DMS 273 (cell line): ENCODE results near the gene GLRA2.
A peak's percentile ranks its signal among the peaks of the same experiment; 100 is the strongest.

Experiments
- DNase-seq: peaks from one replicate; lab custom pipeline; 2025; ENCODE audit not compliant: unreplicated experiment; lab: John Stamatoyannopoulos, UW

The GLRA2 gene

DNA sequence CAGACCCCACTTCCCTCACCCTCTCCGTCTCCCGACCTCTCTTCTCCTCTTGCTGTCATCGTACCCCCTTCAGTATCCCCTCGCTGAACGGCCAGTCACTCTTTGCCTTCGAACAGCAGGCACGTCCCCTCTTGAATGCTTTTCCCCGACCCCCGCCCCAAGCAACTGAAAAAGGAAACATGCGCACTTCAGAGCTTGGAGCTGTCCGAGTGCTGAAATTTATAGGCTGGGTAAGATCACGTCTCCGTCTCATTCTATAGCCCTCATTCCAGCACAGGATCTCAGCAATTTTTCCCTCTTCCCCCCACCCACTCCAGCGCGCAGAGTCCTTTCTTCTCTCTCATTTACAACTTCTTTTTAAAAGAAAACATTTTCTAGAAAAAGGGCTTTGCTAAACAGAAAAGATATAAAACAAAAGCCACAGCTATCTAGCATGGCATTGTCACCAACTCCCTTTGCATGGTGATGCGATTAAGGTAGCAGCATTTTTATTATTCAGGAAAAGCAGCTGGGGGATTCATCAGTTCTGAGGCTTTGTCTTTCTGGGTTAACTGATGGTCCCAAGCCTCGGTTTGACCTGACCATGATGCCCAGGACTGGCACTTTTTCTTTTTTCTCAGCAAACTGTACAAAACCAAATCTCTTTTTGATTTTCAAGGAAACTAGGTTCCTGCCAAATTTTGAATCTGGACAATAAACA, at the start of gene GLRA2:
GLRA2 (plus strand) TSS at position 247 of the 700 bp plus-strand sequence. CDS start 522 bp downstream, outside the sequence.
- DNase-seq, result peak; percentile 15

DNA sequence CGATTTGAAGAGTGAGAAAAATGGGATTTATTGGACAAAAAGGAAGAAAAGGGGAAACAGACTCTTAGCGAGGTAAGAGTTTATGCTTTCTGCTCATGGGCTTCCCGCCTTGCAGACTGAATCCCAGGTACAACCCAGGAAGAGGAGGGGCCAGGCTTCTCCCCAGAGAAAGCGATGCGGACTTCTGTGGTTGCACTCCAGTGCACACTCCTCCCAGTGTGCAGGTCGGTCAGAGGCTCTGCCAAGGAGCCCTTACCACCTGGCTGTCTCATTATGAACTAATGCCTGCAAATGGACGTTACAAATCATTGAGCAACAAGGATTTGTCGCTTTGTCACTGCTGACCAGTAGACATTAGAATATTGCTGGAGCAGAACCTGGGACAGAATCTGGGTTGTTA, 39.9 kb upstream of the GLRA2 start:
- DNase-seq, result no peak

DNA sequence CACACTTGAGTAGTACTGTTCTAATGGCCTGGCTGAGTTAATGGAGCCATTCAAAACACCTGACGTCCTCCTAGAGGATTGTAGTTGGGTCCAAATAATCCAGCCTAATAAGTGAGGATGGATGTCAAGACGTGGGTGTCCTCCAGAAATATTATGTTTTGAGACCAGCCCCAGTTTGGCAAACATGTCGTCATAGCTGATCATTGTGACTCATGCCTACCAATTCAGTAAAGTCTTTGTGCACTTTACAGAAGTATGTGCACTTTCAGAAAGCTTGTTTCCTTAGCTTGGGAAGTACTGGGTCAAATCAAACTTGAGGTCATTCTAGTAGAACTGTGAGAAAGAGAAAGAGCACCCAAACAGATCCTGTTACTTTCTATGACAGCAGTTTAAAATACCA, 37.6 kb upstream of the GLRA2 start:
- DNase-seq, result no peak

DNA sequence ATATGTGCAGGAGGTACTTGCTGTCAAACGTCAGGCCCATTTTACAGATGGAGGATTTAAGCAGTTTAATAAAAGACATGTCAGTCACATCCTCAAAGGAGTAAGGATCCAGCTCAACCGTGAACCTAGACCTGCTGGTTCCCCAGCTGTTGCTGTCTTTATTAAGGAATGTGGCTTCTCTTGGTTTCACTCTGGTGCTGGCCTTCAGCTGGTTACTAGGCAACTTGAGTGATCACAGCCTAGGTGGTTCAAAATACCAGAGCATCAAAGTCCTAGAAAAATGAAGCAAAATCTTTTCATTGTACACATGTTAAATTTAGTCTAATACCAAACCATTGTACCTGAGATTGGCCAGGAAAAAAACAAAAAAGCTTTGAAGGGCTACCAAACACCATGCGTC, 32.7 kb upstream of the GLRA2 start:
- peak; percentile 36 for DNase-seq

DNA sequence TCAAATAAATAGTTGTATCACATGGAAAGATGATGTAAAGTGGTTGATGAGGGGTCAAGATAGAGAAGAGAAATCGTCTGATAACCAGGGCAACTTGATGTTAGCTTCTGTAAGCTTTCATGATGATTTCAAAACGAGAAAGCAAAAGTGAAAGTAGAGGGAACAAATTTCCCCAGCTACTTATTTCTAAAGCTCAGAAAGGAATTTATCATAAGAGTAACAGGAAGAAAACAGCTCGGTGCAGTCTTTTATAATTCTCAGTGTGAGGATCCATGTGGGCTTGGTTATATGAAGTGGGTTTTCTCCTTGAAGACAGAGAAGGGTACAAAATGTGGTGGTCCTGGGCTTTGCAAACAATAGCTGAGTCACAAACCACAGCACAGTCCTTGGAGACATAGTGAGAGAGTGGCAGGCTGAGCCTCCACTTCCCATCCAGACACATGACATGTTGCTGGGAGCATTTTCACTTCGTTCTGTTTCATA, 32.1 kb upstream of the GLRA2 start:
- peak; percentile 8 for DNase-seq

DNA sequence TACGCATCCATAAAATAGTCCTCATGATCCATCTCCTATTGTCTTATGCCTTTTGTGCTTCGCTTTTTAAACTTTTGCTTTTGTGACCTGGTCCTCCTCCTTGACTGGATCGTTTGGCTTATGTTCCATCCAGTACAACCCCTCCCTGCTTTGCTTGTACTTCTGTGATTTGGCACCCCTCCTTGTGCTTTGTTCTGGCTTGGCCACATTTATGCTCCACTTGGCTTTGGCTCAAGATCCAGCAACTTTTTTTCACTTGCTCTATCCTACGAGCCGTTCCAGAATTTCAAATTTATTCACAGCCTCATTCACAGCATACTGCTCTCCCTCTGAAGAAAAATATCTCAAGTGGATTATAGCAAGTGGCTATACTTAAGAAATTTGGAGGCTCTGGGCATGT, 28.0 kb upstream of the GLRA2 start:
- no peak for DNase-seq

DNA sequence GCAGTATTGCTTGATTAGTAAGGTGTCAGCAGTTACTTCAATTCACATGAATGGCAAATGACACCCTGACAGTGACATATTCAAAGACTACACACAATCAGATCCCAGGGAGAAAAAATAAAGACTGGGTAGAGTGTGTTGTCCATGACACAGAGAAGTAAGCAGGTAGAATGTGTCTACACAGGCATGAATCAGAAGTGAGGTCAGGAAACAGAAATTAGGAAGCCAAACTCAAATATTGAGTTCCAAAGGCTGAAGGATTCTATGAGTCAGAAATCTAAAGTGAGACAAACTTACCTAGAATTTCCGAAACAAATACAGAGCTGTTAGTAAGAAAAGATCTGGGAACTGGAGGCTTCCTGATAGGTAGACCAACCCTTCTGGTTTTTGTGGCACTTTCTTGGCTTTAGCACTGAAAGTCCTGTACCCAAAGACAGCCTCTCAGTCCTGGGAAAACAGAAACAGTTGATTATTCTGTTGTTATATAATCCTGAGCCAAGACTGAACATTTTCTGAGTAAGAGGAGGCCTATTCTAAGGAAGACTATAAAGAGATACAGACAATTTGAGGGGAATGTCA, 24.3 kb upstream of the GLRA2 start:
- no peak for DNase-seq

DNA sequence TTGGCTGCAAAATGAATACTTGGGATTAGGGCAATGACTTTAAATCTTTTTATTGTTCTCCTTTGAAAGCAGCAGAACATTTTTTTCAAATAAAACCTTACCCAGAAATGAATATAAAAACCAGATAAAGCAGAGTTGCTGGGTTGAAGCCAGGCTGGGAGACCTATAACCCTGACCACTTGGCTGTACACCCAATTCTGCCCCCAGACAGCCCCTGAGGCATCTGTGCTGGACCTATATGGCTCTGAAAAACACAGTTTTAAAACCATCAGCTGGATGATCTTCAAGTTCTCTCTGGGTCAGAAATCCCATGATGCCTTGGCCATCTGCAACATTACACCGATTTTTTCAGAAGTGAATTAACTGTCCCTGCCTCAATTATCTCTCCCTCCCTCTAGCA, 23.7 kb upstream of the GLRA2 start:
- no peak for DNase-seq

DNA sequence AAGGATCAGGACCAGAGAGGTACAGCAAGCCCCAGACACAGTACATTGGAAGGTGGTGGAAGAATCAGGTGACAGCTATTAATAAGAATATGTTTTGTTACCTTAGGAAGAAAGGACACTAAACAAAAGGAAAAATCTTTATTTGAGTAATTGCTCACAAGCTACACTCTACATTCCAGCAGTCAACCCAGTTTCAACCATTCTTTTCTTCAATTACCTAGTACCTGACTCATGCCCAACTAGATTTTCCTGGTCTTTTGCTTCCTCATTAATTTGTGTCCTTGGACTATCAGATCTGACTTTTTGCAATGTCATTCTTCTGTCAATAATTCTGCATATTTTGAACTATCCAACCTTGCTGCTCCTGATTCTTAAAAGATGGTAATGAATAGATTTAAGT, 22.5 kb upstream of the GLRA2 start:
- DNase-seq, result no peak

DNA sequence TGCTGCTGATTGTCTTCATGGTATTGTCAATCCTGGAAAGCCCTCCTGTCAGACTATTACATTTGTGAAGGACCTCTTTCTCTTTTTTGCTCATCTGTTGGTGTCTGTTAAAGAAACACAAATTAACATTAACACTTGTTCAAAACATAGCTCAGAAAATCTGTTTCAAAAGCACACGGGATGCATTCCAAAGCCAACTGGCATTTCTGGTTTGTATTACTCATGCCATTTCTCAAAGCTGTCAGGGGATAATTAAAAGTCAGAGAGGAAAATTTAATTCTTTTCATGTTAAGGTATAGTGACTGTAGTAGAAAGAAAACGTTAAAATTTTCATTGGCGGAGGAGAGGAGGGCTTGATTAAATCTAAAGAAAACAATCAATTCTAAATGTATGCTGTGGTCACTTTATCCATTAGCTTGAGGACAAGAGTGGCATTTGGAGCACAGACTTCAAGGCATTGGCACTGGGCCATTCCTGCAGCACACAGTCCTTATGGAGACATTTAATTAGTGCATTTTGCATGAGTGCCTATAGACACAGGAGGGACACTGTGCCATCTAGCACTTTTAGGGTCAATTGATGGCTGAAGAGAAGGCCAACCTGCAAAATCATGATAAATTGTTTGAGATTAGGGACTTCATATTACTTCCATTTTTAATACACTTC, 21.2 kb upstream of the GLRA2 start:
- peak; percentile 32 for DNase-seq

DNA sequence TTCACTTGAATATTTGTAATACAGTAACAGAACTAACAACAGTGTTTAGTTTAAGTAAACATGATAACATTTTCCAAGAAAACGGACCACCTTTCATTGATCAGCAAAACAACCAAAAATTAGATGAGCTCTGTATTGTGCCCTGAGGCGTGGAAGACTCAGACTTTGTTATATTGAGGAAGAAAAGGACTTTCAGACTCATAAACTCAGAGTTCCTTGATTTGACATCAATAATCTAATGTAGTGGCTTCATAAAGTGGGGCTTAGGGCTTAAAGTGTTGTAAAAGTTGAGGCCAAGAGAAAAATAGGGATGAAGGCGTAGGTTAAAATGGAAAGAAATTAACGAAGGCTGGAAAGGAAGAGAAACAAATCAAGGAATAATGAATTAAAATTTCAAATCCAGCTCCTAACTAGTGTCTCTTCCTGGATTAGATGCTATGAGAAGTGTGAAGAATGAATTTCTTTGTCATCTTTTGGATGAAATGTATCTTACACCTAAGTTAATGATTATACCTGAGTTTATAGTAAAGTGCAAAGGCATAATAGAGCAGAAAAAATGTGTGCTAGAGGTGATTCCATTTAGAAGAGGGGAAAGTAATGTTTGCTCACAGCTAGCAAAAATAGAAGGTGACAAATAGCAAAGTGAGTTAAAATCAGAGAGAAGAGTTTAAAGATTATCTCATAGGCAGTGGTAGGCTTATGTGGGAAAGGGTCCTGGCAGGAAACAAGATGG, 19.8 kb upstream of the GLRA2 start:
- DNase-seq, result no peak

DNA sequence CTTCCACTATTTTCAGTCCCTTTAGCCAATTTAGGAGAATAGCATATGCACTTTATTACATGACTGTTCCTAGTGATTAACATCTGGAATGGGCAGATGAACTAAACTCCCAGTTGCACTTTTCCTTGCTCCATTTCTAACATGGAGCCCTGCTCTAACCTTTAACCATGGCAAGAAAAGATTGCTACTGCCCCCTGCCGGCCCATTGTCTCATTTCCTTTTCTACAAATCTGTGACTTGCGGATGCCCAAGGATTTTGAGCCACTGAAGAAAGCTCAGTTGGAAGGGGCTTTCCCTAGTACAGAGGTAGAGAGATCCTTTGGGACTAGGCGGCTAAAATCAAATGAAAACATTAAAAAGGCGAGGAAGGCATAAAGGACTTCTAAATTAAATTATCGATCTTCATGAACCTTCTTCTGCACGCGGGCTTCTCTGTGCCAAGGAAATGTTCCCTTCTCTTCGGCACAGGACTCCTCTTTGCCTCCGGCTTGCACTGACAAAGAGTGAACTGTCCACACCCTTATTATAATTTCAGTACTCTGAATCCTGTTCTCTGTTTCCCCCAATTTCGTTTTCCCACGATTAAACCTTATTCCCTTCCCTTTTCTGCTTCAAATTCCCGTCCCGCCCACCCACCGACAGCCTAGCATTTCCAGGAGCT, 577 bp upstream of the GLRA2 start:
- peak; percentile 88 for DNase-seq

DNA sequence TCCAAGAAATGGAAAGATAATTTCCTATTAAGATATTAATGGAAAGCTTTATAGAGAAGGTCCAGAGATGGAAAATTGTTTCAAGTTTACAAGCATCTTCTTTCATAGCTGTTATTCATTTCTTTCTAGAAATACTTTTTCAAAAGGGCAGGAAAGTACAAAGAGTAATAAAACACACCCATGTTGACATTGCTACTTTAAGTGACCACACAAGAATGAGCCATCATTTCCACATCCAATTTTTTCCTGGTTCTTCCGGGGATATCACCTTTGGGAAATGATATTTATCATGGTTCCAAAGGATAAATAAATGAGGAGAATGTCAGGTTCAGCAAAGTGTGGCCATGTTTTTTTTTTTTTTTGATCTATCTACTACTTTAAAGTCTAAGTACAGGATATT, 4.5 kb downstream of the GLRA2 start:
- DNase-seq, result no peak

DNA sequence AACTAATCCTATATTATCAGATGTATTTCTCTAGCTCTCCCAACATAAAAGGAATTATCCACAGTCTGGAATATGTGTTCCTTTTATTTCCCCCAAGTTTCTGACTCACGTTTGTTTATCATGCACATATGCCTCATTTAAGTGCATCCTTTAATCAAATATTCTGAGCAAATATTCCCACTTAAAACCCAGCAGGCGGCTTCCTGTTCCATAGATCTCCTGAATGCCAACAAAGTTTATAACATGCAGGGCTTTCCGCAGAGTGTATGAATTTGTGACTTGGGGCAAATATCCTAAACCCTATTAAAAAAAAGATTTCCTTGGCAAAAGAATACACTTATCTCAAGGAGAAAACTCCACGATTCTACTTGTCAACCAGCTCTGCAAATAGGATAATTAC, 16.9 kb downstream of the GLRA2 start:
- DNase-seq, result no peak

DNA sequence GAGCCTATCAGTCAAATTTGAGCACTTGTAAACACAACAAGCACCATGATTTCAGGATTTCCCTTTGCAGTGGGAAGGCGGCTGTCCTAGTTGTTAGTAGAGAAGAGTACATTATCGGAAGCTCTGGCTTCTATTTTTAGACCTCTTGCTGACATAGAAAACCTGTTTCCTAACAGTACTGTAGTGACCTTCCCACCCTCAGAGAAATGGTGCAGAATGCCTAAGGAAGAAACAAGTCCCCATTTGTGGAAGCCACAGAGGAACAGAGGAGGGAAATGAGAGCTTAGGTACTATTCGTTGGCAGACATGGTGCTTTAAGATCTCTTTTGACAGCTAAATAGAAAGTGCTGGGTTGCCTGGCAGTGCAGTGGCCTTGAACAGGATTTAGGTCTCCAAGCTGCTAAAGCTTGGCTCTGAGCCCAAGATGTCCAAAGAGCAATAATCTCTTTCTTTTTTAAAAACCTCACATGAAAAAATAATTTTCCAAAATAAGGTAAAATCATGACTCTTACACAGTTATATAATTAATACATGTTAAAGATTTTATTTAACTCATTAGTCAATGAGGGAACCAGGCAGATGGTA, 24.9 kb downstream of the GLRA2 start:
- DNase-seq, result peak; percentile 20

DNA sequence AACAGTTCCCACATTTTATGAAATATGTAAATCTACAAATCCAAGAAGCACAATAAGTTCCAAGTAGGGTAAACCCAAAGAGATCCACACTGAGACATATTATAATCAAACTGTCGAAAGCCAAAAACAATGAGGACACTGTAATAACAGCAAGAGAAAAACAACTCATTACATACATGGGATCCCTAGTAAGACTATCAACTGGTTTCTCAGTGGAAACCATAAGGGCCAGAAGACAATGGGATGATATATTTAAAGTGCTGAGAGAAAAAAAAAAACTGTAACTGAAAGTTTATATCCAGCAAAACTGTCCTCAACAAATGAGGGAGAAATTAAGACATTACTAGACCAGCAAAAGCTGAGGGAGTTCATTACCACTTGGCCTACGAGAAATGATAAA, 34.7 kb downstream of the GLRA2 start:
- no peak for DNase-seq

DNA sequence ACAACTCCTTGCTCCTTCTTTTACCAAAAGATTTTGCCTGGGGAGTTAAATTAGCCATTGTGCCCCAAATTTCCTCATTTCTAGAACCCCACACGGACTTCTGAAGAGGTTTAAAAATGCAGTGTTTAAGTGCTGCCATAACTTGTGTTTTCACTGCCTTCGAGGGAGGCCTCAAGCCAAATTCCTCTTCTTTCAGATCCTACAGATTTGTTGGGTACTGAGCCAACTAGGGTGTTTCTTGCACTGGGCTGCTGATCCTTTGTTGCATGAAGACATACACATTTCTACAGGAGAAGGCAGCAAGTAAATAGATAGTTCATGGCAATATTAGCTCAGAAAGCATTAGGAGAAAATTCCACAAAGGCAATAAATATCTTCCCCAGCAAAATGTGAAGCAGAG, 43.8 kb downstream of the GLRA2 start:
- no peak for DNase-seq

DNA sequence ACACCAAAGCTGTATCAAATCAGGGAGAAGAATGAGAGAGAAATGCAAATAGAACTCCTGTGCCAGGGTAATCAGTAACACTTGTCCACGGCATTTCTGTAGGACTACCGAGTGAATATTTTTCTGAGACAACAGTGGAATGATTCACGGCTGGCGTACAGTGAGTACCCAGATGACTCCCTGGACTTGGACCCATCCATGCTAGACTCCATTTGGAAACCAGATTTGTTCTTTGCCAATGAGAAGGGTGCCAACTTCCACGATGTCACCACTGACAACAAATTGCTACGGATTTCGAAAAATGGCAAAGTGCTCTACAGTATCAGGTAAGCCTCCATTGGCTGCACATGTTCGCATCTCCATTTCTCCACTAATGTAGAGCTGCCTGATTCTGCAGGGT, 51.7 kb downstream of the GLRA2 start:
- DNase-seq, result no peak

DNA sequence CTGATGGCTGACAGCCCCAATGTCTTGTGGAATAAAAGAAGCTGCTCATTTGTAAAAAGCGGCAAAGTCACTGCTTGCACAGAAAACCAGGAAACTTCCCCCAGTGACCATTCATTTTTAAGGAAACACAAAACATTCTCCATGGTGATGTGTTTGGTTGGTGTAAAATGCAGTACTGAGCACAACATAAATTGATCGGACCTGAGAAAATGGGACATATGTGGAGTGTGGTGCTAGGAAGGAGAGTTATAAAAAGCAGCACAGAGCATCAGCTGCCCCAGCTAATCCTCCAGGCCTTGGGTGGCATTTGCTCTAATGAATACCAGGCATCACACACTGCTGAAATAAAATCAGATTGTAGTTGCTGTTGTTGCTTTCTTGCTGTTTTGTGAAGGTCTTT, 55.2 kb downstream of the GLRA2 start:
- DNase-seq, result no peak

DNA sequence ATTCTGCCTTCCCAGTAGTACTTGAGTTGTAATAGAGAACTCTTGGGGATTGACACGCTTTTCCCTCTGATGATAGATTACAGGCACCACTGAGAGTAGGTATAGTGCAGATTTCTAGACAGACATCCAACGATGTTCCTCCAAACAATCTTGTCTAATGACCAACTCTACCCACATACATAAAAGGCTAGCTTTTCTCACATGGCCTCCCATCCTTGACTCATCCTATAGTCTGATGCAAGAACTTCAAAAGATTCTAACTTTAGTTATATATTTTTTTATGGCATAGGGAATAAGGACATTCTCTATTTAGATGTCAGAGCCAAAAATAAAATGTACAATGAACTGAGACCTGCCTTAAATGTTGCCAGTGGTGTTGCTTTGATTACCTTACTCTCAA, 60.9 kb downstream of the GLRA2 start:
- no peak for DNase-seq
